ENCODE measurements around the gene CRMP1. TPM values are rescaled to one million over a fixed set of nuclear protein-coding genes. Genes with fewer than 3 reads are reported as not detected.

CRMP1 gene
- total RNA-seq, 4 donors from 2014 or later = 0.39 to 0.66 TPM; not detected in 2

GRCh38 chr4:5928844-5929420 lies 36.0 kb upstream of the CRMP1 start:
- H3K4me3 ChIP-seq = no peak overlapping the region
- no peak for TF ChIP-seq CTCF (IDR thresholded peaks at IDR 0.05 in 4 of 5, conservative IDR thresholded peaks at IDR 0.05 in 1 of 5)
- no peak for TF ChIP-seq POLR2A (IDR thresholded peaks at IDR 0.05)
- peaks cover 0 to 20% (median 14%) of the 10 kb centered on the region in 3 donors for H3K27me3 ChIP-seq
- ATAC-seq (no peak), DNase-seq (no peak)
- H3K36me3 ChIP-seq = no peaks in the 10 kb centered on the region
- H3K9me3 ChIP-seq = no peaks in the 10 kb centered on the region
- in situ Hi-C loops (cut with MboI; ENCODE audit: low sequenced_read_pairs in 4 of 4) (no loop called here), intact Hi-C loops (cut with DNase I; ENCODE audit: low total_unique reads) (no loop called here)
- no peaks in the 10 kb centered on the region for H3K4me1 ChIP-seq
- no peak overlapping the region for H3K27ac ChIP-seq

- Histone ChIP-seq H3K4me3 (no peak overlapping the region), H3K4me1 (no peaks in the 10 kb centered on the region), H3K36me3 (no peaks in the 10 kb centered on the region), H3K27me3 (peaks cover 0 to 16% (median 14%) of the 10 kb centered on the region in 3 donors), H3K27ac (no peak overlapping the region), H3K9me3 (no peaks in the 10 kb centered on the region)
- intact Hi-C loops (cut with DNase I; ENCODE audit: low total_unique reads) = no loop called here
- in situ Hi-C loops (cut with MboI; ENCODE audit: low sequenced_read_pairs in 4 of 4) = no loop called here
- TF ChIP-seq POLR2A (IDR thresholded peaks at IDR 0.05) (no peak), CTCF (IDR thresholded peaks at IDR 0.05 in 4 of 5, conservative IDR thresholded peaks at IDR 0.05 in 1 of 5) (no peak)
- ATAC-seq = no peak
- no peak for DNase-seq
Observed at GRCh38 chr4:5928274-5928673, 35.4 kb upstream of the CRMP1 start.

GRCh38 chr4:5927747-5928146 lies 34.9 kb upstream of the CRMP1 start:
- intact Hi-C loops (cut with DNase I; ENCODE audit: low total_unique reads) (no loop called here), in situ Hi-C loops (cut with MboI; ENCODE audit: low sequenced_read_pairs in 4 of 4) (no loop called here)
- Histone ChIP-seq H3K4me1 (no peaks in the 10 kb centered on the region), H3K4me3 (no peak overlapping the region), H3K9me3 (no peaks in the 10 kb centered on the region), H3K27ac (no peak overlapping the region), H3K27me3 (peaks cover 0 to 14% (median 14%) of the 10 kb centered on the region in 3 donors), H3K36me3 (no peaks in the 10 kb centered on the region)
- no peak for DNase-seq
- TF ChIP-seq CTCF (IDR thresholded peaks at IDR 0.05 in 4 of 5, conservative IDR thresholded peaks at IDR 0.05 in 1 of 5) (no peak), POLR2A (IDR thresholded peaks at IDR 0.05) (no peak)
- ATAC-seq = no peak

GRCh38 chr4:5927116-5927515 lies 34.2 kb upstream of the CRMP1 start:
- ATAC-seq = no peak
- intact Hi-C loops (cut with DNase I; ENCODE audit: low total_unique reads) (no loop called here), in situ Hi-C loops (cut with MboI; ENCODE audit: low sequenced_read_pairs in 4 of 4) (no loop called here)
- Histone ChIP-seq H3K9me3 (no peaks in the 10 kb centered on the region), H3K36me3 (no peaks in the 10 kb centered on the region), H3K4me1 (no peaks in the 10 kb centered on the region), H3K27me3 (peaks cover 0 to 14% (median 14%) of the 10 kb centered on the region in 3 donors), H3K4me3 (no peak overlapping the region), H3K27ac (no peak overlapping the region)
- no peak for TF ChIP-seq CTCF (IDR thresholded peaks at IDR 0.05 in 4 of 5, conservative IDR thresholded peaks at IDR 0.05 in 1 of 5)
- TF ChIP-seq POLR2A (IDR thresholded peaks at IDR 0.05) = no peak
- no peak for DNase-seq

GRCh38 chr4:5926598-5926997 lies 33.7 kb upstream of the CRMP1 start:
- Histone ChIP-seq H3K4me1 (no peaks in the 10 kb centered on the region), H3K27me3 (peaks cover 0 to 14% (median 14%) of the 10 kb centered on the region in 3 donors), H3K36me3 (no peaks in the 10 kb centered on the region), H3K4me3 (no peak overlapping the region), H3K9me3 (no peaks in the 10 kb centered on the region), H3K27ac (no peak overlapping the region)
- in situ Hi-C loops (cut with MboI; ENCODE audit: low sequenced_read_pairs in 4 of 4) (no loop called here), intact Hi-C loops (cut with DNase I; ENCODE audit: low total_unique reads) (no loop called here)
- DNase-seq = no peak
- TF ChIP-seq POLR2A (IDR thresholded peaks at IDR 0.05) (no peak), CTCF (IDR thresholded peaks at IDR 0.05 in 4 of 5, conservative IDR thresholded peaks at IDR 0.05 in 1 of 5) (no peak)
- no peak for ATAC-seq

Measured in gastrocnemius medialis (tissue), 4 donors.